ENCODE results near the gene TARS1. TPM values are rescaled to one million over a fixed set of nuclear protein-coding genes. Genes with fewer than 3 reads are reported as not detected.
"Not testable (repeated sequence)": the region's sequence is repeated elsewhere in the genome, so short reads cannot be mapped to it uniquely, and the experiment has no call there.

The TARS1 gene
- total RNA-seq, 1 donor from 2014 or later: 117 TPM

DNA sequence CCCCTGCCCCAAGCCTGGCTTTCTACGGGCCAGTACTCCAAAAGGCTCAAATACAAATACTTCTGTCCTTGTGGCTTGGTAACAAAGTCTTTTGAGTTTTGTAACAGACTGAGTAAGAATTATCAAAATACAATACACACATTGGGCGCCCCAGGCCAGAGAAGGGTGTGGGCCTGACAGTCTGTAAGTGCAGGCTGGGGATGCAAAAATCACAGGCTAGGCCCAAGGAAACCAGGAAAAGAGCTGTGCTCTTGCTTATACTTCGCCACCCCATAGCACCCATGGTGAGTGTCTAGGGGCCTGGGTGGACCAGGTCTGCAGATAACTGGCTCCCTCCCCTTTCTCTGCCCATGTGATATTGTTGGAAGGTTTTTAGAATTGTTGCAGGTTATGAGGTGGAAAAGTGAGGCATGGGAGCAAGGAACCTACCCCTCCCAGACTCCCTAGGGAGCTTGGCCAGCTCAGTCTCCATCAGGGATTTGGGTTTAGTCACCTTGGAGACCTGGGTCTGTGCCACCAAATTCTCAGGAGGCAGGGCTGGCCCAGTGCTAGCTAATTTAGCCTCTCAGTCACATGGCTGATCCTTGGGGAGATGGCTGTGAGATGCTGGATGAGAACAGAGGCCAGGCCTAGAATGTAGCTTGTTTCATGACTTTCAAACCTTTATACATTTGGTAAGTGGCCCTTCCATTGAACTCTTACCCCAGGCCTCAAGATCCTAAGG lies 72.9 kb downstream of the TARS1 start:
- no peaks in the 10 kb centered on the region for H3K27me3 Mint-ChIP-seq (ENCODE audit: low read depth)
- H3K9me3 Mint-ChIP-seq: peaks cover 16% of the 10 kb centered on the region
- no peaks in the 10 kb centered on the region for H3K36me3 Mint-ChIP-seq
- DNase-seq (ENCODE audit: low spot score in 2 of 2, unreplicated experiment in 2 of 2): no peak
- TF ChIP-seq, protein P1, sequence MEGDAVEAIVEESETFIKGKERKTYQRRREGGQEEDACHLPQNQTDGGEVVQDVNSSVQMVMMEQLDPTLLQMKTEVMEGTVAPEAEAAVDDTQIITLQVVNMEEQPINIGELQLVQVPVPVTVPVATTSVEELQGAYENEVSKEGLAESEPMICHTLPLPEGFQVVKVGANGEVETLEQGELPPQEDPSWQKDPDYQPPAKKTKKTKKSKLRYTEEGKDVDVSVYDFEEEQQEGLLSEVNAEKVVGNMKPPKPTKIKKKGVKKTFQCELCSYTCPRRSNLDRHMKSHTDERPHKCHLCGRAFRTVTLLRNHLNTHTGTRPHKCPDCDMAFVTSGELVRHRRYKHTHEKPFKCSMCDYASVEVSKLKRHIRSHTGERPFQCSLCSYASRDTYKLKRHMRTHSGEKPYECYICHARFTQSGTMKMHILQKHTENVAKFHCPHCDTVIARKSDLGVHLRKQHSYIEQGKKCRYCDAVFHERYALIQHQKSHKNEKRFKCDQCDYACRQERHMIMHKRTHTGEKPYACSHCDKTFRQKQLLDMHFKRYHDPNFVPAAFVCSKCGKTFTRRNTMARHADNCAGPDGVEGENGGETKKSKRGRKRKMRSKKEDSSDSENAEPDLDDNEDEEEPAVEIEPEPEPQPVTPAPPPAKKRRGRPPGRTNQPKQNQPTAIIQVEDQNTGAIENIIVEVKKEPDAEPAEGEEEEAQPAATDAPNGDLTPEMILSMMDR (IDR thresholded peaks at IDR 0.05; ENCODE audit: unreplicated experiment): no peak
- no peak overlapping the region for H3K27ac Mint-ChIP-seq
- no peaks in the 10 kb centered on the region for H3K4me1 Mint-ChIP-seq
- no peak overlapping the region for H3K4me3 Mint-ChIP-seq

DNA sequence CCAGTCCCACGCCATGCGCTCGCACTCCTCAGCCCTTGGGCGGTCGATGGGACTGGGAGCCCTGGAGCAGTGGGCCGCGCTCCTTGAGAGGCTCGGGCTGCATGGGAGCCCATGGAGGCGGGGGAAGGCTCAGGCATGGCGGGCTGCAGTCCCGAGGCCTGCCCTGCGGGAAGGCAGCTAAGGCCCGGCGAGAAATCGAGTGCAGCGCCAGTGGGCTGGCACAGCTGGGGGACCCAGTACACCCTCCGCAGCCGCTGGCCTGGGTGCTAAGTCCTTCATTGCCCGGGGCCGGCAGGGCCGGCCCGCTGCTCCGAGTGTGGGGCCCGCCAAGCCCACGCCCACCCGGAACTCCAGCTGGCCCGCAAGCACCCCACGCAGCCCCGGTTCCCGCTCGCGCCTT lies 74.6 kb downstream of the TARS1 start:
- H3K9me3 Mint-ChIP-seq: peaks cover 16% of the 10 kb centered on the region
- DNase-seq (ENCODE audit: low spot score in 2 of 2, unreplicated experiment in 2 of 2); H3K27ac Mint-ChIP-seq; H3K36me3 Mint-ChIP-seq; H3K4me1 Mint-ChIP-seq; H3K4me3 Mint-ChIP-seq; H3K27me3 Mint-ChIP-seq (ENCODE audit: low read depth): not testable (repeated sequence)

DNA sequence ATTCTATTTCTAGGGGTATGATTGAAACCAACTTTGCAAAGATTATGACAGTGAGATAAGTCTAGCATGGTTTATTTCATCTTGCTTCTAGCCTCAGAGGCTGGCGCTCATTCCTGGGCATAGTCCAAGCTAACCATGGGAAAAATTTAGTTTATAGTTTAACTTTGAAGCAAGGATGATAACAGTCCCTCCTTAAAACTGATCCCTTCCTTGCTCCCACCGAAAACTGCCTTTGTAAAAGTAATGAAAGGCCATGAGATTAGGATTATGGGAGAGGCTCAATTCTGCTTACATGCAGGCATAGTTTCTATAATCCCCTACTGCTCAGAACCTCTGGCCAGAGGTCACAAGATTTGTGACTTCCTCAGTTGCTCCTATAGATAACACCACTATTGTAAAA lies 75.7 kb downstream of the TARS1 start:
- TF ChIP-seq, protein P1 (IDR thresholded peaks at IDR 0.05; ENCODE audit: unreplicated experiment): no peak
- Mint-ChIP-seq H3K36me3 (no peaks in the 10 kb centered on the region), H3K27me3 (ENCODE audit: low read depth) (peaks cover 2% of the 10 kb centered on the region), H3K27ac (no peak overlapping the region), H3K4me1 (no peaks in the 10 kb centered on the region), H3K4me3 (no peak overlapping the region), H3K9me3 (peaks cover 15% of the 10 kb centered on the region)
- DNase-seq (ENCODE audit: low spot score in 2 of 2, unreplicated experiment in 2 of 2): no peak
